Measurements from ENCODE around the gene SFTA2.

Gene SFTA2

DNA sequence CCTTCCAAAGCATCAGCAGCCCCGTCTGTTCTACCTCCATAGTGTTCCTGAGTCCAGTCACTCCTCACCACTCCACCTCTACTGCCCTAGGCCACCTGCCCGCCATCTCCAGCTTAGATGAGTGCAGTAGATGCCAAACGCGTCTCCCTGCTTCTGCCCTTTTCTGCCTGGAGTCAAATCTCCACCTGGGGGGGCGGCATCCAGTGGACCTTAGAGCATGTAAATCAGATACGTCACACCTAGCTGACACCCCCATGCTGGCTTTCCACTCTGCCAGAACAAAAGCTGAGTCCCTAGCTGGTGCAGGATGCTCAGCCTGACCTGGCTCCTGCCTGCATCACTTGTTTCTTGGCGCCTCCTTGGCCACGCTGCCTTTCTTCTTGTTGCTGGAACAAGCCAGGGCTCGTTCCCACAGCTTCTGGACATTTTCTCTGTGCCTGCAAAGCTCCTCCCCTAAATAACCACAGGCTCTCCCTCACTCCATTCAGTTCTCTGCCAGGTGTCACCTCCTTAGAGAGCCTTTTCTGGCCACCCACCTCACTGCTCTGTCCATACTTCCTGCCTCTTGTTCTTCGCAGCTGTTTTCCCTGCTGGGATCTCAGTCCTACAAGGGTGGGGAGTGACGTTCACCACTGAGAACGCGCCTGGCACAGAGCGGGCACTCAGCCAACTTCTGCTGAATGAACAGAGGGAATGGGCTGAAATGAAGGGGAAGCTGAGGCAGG lies 41.9 kb downstream of the SFTA2 start:
- DNase-seq = no peak

GRCh38 chr6:30889496-30889885 lies 42.5 kb downstream of the SFTA2 start:
- DNase-seq = no peak

- DNase-seq = no peak
Measured at GRCh38 chr6:30888816-30889495, 43.0 kb downstream of the SFTA2 start.

- no peak for DNase-seq
Measured at GRCh38 chr6:30887901-30888815, 43.8 kb downstream of the SFTA2 start.

DNA sequence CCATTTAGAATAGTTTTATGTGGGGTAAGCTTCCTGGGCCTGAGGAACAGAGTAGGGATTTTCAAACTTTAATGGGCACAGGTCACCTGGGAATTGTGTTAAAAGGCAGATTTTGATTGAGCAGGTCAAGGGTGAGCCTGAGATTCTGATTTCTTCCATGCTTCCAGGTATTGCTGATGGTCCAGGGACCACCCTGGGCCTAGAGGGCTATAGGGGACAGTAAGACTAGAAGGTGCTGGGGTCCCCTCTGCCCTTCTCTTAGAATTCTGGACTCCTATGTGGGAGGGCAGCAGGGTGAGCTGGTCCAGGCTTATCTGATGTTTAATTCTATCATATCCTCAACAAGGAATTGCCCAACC lies 45.1 kb downstream of the SFTA2 start:
- DNase-seq = no peak

GRCh38 chr6:30885999-30886896 lies 45.7 kb downstream of the SFTA2 start:
- no peak for DNase-seq

DNA sequence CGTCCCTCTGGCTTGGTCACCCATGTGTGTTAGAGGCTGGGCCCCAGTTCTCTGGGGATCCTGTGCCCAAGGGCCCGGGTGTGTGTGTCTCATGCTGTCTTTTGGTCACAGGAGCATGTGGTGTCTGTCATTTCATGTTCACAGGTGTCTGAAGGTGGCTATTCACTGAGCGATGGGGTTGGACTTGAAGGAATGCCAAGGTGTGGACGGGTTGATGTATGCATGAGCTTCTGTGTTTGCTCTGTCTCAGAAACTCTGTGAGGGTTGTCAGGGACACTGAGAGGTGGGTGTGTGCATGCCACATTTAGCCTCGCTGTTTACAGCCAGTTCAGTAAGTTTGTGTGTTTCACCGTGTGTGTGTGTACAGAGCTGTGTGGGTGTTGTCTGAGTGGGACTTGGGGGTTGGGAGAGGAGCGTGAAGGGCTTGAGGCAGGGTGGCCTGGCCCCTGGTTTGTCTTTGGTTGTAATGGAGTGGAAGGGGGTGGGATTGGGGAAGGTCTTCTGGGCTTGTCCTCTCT lies 46.4 kb downstream of the SFTA2 start:
- no peak for DNase-seq

GRCh38 chr6:30884521-30885480 lies 47.2 kb downstream of the SFTA2 start:
- DNase-seq = peak; percentile 36

- DNase-seq = peak; percentile 60
Measured at GRCh38 chr6:30883685-30884520, 48.1 kb downstream of the SFTA2 start, which contains the start of gene DDR1. Gene DDR1, plus strand, starts transcription at chr6:30884519. Its CDS starts 4,211 bp downstream, at chr6:30888730.

DNA sequence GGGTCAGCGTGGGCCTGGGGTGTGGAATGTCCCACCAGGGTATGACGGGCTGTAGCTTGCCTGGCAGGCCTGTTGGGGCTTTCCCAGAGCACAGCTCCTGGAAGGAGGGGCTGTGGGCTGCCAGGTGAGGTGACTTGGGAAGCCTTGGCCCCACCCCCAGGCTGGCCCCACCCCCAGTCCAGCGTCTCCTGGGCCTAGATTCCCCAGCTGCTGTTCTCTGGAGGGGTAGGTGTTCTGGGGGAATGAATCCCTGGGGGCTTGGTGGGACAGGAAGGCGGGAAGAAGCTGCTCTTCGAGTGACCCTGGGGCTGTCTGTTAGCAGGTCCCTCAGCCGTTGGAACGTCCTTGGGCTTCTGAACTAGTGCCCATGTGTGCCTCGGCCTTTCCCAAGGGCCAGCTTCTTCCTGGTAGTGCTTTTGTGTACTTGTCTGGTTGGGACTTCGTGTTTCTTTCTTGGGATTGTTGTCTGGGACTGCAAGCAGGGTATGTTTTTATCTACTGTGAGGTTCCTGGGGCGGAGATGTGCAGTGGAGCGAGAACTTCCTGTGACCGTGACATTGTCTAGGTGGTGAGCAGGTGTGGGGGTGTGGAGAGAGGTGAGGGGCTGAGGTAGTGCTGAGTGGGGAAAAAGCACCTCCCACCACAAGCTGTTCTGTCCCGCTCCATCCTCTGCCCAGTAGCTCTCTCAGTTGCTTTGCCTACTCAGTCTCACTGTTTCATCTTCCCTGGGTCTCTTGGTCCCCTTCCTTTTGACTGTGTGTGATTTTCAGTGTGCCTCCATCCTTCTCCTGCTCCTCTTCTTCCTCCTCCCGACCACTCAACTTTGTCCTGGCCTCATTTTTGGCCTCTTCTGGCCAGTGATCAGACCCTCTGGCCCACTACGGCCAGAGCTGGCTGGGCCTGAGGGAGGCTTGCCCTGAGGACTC lies 48.9 kb downstream of the SFTA2 start:
- DNase-seq = peak; percentile 16

- DNase-seq = no peak
Measured at GRCh38 chr6:30882204-30882758, 49.7 kb downstream of the SFTA2 start.

DNA sequence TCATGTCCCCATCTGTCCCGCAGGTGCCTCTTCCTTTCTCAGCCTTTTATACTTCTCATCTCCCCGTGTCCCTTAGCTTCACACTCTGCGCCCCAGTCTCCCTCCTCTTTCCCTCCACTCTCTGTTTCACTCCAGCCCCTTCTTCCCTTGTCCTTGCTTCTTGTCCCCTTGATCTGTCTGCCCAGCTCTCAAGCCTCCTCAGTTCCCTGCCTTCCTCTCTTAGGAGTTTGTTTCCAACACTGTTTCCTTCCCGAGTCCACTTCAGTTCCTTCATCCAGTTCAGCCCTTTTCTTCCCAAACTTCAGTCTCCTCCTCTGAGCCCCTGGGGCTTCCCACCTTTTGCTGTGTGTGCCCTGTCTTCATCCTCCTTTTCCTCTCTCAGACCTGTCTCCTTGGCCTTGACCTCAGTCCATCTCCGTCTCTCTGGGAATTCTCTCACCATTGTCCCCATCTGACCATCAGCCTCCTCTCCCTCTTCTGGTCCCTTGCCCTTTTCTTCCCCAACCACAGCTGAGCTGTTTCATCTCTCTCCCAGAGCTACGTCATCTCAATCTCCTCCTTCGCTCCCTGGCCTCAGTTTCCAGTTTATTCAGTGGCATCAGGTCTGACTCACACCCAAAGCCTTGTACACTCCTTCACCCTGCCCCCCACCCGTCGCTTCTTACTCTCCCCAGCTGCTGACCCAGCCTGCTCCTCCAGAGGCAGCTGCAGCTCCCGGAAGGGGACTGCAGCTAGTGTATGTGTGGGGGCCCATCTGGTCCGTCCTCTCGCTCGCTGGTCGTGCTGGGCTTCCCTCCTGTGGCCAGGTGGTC lies 50.4 kb downstream of the SFTA2 start:
- no peak for DNase-seq
